Stimulated activated CD4-positive, alpha-beta T cell treated with anti-CD3 and anti-CD28 coated beads, Interleukin-4, amount 100 ng/mL, for 1 hour (primary cell): ENCODE results near the gene JAK1.

Experiments used
- DNase-seq: peaks from one replicate; pipeline ENCODE4 v3.0.0-alpha.2; 2020

Gene JAK1

DNA sequence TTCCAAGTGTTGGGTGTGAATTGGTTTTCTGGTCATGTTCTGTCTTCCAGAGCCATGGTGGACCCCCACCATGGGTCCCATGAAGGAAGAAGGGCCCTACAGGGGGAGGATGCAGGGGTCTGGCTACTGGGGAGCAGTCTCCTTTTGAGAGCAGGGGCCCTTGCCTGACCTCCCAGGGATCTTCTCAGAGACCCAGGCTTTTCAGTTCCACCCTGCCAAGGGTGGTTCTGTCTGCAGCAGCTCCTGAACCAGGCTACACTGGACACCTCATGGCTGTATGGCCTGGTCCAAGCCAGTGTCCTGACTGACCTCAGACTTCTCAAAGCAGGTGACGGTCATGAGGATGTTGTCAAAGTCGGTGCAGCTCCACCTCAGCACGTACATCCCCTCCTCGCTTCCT is 109.0 kb downstream of the JAK1 start:
- no peak for DNase-seq

DNA sequence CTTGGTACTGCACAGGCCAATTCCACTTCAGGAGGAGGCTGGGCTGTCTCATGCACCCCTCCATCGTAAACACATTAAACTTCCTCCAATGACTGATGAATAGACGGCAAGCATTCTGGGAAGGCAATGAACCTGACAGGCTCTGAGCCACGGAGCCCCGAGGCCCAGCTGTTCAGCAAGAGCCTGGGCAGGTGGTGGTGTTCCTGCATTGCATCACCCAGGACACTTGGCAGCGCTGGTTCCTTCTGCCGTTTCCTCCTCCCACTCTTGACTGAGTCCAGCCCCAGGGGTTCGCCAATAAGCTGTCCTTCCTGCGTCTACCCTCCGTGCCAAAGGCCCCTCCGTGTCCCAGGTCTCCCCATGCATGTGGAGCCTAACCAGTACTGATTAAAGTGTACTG is 109.8 kb downstream of the JAK1 start:
- DNase-seq, result no peak

DNA sequence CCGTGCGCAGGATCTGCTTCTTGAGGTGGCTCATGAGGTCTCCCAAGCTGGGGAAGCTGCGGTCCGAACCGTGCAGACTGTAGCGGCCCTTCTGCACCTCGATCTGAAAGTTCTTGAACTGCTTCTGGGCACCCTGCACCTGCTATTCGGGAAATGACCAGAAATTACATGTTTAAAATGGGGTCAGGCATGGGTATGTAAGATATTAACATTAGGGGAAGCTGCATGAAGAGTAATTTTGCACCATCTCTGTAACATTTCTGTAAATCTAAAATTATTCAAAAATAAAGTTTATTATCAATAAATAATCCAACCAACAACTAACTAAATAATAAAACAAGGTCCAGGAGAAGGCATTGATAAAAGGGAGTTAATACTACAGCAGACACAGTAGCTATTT is 110.8 kb downstream of the JAK1 start:
- no peak for DNase-seq

DNA sequence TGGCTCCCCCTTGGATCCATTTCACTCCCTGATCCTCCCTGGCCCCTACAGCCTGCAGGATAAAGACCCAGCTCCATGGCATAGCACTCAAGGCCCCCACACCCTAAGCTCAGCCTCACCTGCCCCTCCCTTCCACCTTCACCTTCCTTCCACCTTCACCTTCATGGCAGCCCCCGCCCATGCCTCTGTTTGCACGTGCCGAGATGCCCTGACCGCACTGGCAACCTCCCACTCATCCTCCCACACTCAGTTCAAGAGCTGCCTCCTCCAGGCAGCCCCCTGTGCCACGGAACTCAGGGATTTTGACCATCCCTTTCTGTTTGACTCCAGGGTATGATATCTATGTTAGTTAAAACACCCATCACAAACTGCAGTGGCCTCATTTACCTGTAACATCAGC is 111.7 kb downstream of the JAK1 start:
- no peak for DNase-seq

DNA sequence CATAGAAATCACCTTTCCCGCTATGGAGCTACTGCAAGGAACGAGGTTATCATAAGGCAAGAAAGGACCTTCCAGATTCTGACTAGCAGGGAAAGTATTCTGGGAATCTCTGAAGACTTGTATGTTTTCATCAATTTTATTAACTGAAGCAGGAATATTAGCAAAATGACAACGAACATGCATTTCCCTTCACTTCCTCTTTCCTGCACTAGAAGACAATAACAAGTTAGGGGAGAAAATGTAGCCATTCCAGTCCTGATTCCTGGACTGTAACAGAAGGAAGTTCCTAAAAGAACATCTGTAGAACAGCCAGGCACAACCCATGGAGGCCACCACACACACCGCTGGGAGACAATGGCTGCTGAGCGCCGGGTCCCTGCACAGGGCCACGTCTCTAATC is 114.7 kb downstream of the JAK1 start:
- DNase-seq, result no peak

DNA sequence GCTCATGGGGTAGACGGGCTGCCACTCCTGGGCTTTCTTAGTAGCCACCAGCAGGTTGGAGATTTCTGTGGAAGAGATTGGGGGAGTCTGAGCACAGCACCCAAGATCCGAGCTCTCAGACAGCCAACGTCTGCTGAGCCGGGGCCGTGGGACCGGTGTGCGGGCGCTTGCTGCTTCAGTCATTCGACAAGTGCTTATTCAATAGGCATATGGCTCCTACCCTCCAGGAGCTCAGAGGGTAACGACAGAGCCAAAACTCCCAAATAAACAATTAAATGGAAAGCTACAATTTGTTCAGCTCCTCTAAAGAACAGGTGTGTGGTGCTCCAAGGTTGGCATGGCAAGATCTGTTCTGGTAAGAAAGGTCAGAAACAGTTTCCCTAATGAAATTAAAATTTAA is 115.5 kb downstream of the JAK1 start:
- no peak for DNase-seq

DNA sequence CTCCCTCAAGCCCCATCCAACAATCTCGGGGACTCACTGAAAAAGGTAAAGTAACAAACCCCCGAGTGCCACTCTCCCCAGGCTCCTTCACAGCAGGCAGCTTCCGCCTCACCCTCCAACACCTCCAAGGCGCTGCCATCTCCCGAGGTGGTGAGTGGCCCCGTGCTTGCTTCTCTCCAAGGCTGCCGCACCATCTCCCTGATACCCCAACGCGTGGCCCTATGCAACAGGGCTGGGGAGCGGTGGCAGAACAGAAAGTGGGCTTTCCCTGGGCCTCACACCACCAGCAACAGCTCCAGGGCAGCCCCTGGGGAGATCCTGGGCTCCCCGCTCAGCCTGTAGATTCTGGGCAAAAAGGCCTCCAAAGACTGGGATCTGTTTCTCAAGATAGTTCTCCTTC is 116.4 kb downstream of the JAK1 start:
- no peak for DNase-seq

DNA sequence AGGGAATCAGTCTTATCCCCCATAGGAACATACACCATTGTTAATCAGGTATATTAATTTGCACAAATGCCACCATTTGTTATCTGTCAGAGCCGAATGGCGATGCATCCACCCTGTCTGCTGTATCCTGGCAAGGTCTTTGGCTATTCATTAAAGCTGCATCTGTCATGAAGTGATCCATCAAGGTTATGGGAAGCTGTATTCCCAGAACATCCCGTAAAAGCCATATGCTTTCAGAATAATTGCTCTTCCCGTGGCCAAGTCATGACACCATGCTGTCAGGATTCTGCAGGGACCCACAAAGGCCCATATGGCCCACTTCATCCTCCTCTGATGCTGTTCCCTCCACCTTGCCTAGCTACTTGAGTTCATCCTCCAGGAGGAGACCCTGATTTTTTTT is 117.5 kb downstream of the JAK1 start:
- DNase-seq, result no peak

DNA sequence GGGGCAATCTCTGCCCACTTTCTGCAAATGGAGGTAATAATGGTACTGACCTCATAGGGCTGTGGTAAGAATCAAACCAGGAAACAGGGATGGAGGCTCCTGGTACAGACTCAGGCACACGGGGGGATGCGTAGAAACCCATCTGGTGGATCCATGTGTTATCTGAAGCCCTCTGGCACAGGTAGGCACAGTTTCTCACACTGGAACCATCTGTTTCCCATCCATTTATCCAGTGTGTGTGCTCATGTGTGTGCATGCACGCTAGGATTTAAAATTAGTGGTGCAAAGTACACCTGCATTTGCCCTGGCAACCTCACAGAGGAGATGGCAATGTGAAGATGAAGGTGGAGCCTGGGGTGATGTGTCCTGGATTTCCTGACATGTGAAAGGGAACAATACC is 118.2 kb downstream of the JAK1 start:
- no peak for DNase-seq

DNA sequence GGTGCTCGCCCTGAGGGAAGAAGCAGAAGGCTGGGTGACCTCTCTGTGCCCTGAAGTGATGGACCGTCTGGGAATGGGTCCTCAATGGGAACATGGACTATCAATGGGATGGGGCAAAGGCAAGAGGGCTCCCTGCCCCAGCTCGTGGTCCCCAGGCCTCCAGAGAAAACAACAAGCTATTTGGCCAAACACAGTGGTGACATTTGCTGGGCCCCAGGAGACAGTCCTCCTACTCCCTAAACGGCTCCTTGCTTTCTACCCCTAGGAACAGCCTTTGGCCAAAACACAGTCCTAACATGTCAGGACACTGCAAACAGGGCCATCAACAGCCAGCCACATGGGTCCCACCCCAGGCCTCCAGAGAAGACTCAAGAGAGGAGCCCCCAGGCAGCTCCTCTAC is 118.7 kb downstream of the JAK1 start:
- no peak for DNase-seq

DNA sequence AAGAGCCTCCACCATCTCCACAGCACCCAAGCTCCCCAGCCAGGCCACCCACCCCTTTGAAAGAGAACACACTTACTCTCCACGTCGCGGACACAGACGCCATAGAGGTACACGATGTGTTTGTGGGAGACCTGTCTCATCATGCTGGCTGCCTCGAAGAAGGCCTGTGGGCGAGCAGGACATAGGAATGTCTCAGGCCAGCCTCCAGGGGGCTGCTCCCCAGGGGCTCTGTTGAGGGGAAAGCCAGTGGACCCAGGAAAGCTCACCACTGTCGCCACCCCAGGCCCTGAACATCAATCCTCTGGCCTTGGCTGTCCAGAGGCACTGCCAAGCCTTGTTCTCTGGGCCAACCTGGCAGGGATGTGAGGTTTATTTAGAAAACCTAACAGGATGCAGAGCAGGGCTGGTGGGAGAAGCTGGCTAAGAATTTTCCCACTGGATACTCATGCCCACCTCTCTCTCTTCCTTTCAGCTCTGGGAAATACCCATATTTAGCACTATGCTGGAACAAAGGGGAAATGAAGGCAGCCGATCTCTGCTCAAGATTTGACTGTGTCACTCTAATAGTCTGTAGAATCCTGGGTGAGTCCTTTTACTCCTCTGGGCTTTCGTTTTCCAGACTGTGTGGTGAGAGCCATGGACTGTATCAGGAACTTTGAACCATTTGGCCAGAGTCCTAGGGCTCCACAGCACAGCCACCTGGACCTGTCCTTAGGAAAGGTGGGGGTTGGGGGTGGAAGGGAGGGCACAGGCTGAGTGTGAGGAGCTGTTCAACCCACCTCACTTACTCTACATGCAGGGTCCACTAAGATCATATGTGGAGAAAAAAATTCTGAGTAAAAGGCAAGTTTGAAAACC is 119.5 kb downstream of the JAK1 start:
- DNase-seq, result no peak

DNA sequence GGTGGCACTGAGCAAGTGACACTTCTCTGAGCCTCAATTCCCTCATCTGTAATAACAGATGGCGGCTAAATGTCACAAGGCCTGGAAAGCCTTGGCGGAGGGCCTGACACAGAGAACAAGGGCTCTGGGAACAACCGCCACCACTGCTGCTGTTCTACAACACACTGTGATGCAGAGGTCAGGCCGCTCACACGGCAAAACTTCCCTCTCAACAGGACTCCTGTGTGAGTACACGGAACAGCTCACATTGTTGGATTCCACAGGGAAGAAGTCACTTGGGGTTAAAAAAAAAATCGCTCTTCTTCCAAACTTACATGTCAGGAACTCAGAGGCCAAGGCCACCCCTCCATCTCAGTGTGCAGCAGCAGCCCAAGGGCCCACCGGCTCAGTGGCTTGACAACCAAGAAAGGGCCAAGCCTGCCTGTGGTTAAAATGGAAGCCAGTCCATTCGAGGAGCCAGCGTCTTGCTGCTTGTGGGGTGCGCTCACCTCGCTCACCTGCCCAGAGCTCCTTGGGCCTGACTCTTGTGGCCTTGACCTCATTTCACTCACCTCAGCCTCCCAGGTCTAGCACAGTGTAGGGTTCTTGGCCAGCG is 120.4 kb downstream of the JAK1 start:
- DNase-seq, result no peak

DNA sequence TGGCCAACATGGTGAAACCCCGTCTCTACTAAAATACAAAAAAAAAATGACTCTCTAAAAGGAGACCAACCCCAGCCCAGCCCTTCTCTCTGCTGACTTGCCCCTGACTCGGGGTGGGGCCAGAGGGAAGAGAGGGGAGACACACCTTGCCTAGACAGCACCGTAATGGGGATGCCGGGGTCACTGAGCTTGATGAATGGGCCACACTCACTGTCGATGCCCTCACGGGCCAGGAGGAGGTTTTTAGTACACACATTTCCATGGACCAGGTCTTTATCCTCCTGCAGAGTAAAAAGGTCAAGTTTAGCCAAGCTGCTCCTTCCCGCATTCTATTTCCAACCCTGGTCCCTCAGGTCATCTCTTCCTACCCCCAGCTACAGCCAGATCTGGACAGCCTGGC is 121.7 kb downstream of the JAK1 start:
- no peak for DNase-seq

DNA sequence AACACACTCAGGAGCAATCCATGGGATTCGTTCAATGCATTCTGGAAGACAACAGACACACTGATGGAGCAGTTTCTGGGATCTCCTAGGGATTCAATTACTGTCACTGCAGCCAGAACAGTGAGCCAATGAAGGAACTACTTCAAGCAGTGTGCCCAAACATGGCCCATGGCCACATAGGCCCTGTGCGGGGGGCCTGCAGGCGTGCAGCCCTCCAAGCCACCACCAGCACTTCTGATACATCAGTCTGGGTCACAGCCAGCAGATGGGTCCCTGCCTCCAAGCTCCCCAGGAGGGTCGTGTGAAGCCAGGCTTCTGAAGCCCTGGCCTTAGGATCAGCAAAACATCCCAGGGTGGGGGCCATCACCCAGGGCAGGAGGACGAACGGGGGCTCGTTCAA is 122.2 kb downstream of the JAK1 start:
- DNase-seq, result no peak

DNA sequence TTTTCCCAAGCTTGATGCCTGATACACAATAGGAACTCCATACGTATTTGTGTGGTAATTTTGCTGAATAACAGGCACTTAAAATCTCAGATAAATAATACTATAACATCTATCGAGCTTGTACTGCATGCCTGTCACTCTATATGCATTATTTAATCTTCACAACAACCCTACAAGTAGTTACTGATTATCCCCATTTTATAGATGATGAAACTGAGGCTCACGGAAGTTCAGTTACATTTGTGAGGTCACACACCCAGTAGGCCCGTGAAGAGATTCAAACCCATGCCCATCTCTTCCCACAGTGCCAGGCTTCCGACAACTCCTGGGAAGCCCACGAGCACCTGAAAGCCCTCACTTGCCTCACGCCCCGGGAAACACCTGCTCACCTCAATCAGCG is 122.7 kb downstream of the JAK1 start:
- no peak for DNase-seq

DNA sequence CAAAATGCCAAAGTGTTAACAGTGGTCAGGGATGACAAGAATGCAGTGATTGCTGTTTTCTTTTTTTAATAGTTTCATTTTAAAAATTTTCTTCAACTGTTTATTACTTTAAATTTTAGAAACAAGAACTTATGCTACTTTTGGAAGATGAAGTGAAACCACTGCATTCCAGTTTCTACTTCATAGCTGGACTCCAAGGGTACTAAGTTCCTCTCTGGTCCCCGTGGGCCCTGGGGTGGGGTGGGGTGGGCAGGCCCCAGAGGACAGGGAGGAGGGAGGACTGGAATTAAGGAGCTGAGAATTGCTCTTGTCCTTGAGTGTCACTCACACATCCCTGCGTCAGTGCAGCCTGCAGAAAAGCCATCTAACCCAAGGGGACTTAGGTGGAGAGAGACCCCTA is 124.1 kb downstream of the JAK1 start:
- no peak for DNase-seq

DNA sequence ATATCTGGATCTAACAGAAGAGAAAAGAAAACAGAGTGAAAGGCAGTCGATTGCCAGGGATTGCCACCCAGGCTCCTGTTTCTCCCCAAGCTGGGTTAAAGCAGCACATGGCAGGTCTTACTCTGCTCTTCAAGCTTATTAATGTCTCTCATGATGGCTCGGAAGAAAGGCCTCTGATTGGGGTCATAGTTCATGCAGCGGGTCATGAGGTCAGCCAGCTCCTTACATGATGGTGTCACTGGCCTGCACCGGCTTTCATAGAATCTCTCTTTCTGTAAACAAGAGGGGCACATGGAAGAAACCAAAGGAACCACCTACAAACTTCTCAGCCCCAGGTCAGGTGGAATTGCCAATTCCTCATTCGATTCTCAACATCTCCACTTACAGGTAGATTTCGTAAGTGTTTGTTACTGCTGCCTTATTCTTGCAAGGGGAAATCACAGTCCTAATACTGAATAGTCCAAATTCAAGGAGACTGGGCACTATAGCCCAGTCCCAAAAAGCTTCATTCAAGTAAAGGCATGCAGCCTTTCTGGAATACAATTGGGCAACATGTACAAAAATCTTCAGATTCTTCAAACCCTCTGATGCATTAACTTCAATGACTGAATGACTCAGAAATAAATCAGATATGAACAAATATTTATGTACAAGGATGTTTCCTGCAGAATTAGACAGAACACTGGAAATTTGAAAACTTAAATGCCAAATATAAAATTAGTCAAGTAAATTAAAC is 124.9 kb downstream of the JAK1 start:
- no peak for DNase-seq

DNA sequence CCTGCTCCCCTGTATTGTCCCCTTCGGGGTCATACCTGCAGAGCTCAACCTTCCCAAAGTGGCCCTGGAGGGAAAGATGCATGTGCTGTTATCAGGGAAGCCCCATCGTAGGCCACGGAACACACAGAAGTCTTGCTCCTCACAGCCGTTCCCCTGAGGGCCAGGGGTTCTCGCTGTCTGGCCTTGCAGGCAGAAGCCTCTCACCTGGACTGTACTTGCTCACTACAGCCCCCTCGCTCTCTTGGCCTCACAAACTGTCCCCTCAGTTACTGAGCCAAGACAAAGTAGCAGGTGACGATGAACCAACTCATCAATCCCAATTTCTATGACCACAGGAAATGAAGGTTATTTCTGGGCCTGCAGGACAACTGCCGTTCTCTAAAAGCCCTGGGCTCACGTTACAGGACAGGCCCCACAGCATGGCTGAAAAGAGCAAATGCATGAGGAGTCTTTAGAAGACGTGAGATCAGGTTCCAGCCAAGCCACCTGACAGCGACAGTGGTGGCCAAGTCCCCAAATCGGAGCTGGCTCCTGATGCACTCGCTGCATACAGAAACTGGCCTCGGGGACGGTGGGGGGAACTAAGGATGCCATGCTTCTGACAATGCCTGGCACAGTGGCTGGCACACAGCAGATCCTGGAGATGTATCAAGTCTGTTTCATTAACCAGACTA is 126.5 kb downstream of the JAK1 start:
- no peak for DNase-seq

DNA sequence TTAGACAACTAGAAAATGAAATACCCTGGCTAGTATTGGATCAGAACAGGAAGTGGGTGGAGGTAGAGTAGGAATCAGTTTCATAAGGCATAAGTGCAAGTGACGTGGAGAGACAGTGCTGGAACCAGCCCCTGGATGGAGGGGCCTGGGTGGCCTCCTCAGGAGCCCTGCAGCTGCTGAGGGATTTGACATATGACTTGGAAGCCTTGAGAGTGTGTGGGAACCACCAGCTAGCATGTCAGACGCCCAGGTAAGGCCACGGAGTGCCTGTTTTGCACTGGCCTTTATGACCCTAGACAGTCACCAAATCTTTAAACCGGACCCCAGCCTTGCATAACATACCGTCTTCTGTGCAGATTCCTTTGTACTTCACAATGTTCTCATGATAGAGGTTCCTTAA is 127.1 kb downstream of the JAK1 start:
- no peak for DNase-seq

DNA sequence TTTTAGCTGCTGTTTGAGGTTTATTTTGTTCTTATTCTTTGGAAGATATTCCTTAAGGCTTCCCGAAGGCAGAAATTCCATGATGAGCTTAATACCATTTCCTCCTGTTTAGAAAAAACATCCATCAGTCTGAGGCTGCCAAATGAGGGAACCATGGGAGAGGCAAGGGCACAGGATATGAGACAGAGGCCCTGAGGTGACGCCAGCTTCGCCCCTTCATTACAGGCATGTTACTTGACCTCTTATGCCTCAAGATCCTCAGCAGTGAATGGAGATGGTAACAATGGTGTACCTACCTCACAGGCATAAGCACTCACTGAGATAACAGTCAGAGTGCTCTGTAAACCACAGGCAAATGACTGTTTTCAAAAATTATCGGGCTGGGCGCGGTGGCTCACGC is 127.9 kb downstream of the JAK1 start:
- no peak for DNase-seq

DNA sequence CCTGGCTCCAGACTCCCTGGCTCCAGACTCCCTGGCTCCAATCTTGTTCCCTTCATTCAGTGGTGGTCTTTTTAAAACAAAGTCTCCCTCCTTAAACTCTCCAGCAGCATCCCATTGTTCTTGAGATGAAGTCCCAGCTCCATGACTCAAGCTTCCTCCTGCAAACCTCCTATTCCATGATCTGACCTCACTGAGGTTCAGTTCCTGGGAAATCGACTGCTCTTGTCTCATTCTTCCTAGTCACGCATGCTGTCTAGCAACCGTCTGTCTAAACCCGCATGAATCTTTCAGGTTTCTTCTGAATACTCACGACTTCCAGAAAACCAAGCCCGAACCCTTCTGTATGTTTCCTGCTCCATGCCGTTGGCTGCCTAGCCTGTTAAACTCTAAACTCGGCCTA is 129.5 kb downstream of the JAK1 start:
- no peak for DNase-seq

DNA sequence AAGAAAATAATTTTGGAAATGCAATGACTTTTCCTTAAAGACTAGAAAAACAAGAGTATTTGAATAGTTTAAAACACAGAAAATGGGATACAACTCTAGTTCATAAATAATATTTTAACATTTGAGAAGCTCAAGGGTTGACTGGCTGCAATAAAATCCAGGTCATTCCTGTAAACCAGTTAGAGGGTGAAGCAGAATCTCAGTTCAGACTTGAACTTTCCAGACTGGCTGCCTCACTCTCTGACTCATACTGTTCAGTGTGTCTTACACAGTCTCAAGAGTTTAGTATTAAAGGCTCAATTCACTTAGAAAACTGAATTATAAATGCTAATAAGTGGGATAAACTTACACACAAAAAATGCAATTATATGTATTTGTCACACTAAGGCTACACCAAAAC is 131.6 kb downstream of the JAK1 start:
- no peak for DNase-seq

DNA sequence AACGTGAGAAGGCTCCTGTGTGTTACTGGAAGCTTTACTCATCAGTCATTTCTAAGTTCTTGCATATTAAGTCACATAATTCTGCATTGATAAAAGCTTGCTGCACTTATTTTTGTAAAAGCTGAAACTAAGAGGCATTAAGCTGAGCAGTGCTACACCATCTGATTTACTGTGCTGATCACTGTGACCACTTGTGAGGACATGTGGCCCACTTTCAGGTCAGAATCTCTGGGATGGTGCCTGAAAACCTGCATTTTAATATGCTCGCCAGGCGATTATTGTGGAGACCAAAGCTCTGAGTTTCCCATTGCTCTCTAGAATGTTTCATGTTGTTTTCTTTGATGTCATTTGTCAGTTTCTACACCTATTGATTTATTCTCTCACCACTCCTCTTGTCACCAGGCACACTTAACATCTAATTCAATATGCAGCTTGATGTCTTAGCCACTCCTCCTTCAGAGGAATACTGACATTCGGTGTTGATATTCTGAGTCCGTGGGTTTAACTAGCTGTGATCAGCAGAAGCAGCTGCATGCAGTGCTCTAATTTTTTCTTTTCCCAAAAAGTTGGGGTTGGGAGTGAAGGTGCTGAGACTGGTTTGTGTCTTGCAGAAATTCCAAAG is 136.2 kb downstream of the JAK1 start:
- no peak for DNase-seq
